Head of caudate nucleus (tissue), 42 donors: ENCODE results near the gene MAP10.
"Not testable (repeated sequence)": the region's sequence is repeated elsewhere in the genome, so short reads cannot be mapped to it uniquely, and the experiment has no call there.

ENCODE experiments used
- DNase-seq, 42 donors: peaks; one replicate each; pipeline versions ENCODE4 v3.0.0 to v3.0.0-alpha.2; 2020 to 2021; ENCODE audit warnings: mixed read lengths in 7 of 42
- intact Hi-C: fragments of 100-400 bp; cut with DNase I; formaldehyde crosslinking; loops from one replicate; pipeline ENCODE4 v1.15.0; 2022

MAP10 gene, protein sequence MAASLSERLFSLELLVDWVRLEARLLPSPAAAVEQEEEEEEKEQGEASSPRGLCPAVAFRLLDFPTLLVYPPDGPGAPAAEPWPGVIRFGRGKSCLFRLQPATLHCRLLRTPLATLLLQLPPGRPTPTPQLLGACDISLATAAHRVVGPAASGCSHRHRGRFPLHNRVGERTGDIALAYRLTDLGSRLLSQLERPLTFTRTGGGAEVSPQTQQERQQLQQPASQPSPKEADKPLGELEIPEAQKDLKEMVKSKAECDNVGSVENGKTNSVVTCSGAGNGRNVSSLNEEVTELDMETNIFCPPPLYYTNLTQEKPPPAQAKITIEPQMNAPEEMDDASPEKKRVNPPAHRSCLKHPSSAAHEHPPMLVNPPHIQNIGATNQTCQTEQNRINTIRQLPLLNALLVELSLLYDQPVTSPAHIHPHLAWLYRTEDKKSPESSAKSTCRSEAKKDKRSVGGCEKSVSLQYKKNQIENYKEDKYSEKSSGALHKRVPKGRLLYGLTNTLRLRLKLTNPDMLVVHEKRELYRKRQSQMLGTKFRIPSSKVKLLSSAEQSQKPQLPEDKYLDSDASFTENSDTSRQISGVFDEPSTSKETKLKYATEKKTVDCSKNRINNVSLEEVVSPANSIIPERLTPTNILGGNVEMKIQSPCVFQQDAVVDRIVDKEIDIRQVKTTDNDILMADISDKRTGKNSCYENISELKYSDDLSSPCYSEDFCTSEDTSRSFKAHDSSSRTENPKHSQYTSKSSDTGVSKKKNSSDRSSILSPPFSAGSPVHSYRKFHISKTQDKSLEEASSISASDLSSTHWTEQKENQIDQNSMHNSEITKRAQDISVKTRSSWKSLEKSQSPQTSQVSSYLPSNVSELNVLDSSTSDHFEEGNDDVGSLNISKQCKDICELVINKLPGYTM

DNA sequence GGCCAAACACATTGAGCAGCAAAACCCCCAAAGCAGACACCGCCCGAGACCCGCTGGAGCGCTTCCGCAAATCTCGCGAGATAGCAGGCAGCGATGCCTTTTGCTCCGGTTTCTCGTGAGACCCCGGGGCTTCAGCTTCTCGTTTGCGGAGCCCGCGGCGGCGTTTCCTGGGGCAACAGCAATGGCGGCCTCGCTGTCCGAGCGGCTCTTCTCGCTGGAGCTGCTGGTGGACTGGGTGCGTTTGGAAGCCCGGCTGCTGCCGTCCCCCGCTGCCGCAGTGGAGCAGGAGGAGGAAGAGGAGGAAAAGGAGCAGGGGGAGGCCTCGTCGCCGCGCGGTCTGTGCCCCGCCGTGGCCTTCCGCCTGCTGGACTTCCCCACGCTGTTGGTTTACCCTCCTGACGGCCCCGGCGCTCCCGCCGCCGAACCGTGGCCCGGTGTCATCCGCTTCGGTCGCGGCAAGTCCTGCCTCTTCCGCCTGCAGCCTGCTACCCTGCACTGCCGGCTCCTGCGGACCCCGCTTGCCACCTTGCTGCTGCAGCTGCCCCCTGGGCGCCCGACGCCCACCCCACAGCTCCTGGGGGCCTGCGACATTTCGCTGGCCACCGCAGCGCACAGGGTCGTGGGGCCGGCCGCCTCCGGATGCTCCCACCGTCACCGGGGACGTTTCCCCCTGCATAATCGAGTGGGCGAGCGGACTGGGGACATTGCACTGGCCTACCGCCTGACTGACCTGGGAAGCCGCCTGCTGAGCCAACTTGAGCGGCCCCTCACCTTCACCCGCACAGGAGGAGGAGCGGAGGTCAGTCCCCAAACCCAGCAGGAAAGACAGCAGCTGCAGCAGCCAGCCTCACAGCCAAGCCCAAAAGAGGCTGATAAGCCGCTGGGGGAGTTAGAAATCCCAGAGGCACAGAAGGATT lies at the start of gene MAP10:
Gene MAP10, plus strand, starts transcription at position 148 of the 917 bp plus-strand sequence. Its CDS starts 34 bp downstream, at position 182.
- DNase-seq, result peak; percentile 45 to 88 (median 76)
- intact Hi-C loops, result loop anchor here (5.0 kb wide), 1 partner anchor 173 kb away; the partner anchor contains the start of gene SIPA1L2

DNA sequence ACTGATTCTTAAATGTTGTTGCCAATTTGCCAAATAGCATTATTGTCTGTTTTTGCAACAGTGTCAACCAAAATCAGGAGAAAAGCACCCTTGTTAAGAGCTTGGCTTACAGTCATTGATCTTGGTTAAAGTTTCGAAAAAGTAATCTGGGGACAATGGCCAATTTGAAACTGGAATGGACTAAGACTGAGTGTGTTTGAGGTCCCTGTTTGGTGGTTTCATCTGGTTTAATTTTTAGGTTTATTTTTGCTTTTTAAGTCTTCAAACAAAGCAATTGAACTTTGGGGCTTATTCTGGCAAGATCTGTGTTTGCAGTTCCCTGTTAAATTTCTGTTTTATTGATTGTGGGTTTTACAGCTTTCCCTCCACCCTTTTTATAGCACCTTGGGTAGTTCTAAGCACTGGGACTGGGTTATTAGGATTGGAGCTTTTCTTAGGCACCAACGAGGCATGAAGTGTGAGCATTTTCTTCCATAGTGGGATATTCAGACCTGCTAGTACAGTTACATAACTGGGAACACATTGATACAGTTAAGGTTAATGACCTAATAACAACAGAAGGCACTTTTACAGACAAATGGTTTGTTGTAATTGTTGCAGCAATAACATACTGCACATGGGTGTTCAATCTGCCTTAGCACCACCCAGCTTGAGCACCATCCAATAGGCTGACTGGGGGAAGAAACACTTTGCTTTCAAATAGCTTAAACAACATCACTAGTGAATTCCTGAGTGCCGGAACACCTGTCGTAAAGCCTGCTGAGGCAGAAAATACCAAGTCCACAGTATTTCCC lies 40.6 kb upstream of the MAP10 start:
- no peak for DNase-seq
- intact Hi-C loops, result no loop called here

DNA sequence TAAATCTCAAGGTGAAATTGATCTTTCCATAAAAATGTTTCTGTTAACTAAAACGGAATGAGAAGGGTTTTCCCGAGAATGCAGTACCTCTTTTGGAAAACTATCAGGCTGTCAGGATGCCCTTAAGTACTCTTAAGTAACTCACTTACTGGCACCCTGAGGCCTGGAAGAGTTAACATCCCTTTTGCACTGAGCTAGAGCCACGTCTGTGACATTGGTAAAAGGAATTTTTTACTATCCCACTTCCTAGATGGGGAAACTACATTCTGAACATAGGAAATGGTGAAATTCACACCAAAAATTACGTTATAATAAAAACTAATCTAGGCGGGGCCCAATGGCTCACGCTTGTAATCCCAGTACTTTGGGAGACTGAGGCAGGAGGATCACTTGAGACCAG lies 39.7 kb upstream of the MAP10 start:
- no peak for DNase-seq
- intact Hi-C loops, result no loop called here

DNA sequence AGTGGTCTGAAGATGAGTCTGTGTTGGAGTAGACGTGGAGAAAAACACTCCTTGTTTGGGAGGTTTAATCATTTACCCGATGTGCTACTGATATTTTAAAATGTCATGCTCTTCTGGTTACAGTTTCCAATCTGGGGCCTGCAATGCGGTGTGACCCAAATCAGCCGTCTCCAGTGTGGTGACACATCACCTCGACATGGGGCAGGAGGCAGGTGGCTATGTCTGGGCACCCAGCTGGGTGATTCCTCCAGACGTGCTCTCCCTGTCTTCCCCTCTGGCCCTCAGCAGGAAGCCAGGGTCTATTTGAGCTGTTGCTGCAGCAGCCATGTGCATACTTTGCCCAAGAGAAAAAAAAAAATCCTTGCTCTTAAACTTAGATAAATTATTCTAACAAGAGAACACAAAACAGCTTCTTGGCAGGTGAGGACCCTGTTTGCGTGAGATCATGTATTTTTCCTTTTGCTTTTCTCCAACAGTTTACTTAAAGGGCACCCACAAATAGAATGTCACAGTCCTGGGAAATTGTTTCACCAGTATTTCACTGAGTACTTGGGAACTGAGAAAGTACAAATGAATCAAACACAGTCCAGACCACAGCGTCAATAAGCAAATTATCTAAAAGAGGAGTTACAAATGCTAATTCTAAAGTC lies 38.9 kb upstream of the MAP10 start:
- intact Hi-C loops, result no loop called here
- DNase-seq, result no peak

DNA sequence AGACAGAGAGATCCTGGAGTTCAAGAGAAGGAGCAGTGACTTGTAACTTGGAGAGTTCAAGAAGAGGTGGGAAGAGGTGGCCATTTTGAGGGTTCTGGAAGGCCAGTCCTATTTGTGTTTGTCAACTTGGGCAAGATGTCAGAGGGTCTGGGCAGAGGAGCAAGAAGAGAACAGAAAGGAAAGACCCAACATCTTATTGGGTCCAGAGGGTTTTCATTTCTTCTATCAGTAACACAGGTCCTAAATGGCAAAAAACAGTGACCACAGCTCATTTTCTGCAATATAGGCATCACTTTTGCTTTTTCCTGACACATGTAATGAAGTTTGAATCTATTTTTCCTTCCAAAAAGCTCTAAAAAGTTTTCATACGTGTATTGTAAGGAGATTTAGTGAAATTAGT lies 38.3 kb upstream of the MAP10 start:
- intact Hi-C loops, result no loop called here
- DNase-seq, result no peak

DNA sequence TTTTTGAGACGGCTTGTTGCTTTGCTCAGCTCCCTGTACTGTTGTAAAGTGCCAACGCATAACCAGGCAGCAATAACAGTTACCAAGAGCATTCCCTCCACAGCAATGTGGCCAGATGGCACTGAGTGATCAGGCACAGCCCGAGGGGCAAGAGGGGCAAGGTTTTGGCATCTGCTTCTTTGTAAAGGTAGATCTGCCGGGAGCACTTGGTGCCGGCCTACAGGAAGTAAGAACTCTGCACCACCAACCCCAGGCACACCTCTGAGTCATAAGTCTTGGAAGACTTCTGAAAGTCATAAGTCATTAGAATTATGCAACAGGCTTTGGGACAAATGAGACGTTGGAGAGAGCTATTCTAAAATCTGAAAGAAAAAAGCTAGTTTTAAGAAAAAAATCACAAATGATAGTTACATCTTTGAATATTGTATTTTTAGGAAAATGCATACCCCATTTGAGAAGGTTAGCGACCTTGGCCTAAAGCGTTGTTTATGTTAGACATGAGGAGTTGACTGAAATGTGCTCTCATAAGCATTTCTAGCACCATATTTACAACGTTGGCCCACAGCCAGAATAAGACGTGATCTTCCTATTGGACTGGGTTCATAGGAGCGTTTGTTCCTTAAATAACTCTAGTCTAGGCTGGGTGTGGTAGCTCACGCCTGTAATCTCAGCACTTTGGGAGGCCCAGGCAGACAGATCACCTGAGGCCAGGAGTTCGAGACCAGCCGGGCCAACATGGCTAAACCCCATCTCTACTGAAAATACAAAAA lies 37.7 kb upstream of the MAP10 start:
- DNase-seq, result peak in 11 of 42 donors; percentile 3 to 45 (median 12)
- intact Hi-C loops, result no loop called here

DNA sequence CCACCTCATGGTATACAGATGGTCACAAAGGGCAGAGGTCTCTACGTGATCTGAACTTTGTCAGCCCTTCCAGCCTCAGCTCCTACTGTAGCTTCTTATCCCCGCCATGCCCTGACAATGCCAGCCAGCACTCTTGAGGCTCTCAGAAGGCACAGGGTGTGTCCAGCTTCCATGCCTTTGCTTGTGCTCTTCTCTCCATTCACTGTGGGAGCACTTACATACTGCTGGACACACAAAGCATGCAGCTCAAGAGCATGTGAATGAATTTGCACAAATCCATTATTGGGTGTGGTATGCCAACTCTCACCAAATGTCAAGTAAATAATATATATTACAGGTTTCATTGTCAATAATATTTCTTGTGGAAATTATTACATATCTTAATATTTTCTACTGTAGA lies 36.4 kb upstream of the MAP10 start:
- no peak for DNase-seq
- intact Hi-C loops, result no loop called here

DNA sequence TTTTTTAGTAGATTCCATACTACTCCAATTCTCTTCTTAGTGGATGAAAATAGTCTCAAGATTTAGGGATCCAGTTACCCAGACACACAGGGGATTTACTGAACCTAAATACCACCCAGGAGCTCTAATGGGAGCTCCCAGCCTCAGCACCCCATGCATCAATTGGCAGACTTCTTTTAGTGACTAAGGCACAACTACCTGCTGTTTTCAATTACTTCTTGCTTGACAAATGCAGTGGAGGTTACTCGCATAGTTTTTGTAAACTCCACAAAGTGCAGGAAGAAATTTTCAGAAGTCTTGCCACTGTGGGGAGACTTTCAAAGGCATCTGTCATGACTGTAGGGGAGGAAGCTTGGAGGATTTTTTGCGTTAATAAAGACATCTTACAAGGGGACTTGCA lies 35.5 kb upstream of the MAP10 start:
- no peak for DNase-seq
- intact Hi-C loops, result no loop called here

DNA sequence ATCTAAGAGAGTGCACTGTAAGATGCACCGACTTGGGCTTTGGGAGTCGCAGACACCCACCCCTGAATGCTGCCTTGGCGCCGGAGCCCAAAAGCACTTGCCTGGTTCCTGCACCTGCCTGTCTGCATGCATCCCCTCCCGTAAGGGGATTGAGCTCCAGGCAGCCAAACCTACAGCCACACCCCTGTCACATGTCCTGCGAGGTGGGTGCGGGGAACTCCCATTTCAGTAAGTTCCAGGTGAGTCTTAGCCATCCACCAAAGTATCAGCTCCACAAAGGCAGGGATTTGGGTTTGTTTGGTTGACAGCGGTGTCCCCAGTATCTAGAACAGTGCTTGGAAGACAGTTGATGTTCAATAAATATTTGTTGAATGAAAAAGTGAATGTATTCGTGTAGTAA lies 31.5 kb upstream of the MAP10 start:
- no peak for DNase-seq
- intact Hi-C loops, result no loop called here

DNA sequence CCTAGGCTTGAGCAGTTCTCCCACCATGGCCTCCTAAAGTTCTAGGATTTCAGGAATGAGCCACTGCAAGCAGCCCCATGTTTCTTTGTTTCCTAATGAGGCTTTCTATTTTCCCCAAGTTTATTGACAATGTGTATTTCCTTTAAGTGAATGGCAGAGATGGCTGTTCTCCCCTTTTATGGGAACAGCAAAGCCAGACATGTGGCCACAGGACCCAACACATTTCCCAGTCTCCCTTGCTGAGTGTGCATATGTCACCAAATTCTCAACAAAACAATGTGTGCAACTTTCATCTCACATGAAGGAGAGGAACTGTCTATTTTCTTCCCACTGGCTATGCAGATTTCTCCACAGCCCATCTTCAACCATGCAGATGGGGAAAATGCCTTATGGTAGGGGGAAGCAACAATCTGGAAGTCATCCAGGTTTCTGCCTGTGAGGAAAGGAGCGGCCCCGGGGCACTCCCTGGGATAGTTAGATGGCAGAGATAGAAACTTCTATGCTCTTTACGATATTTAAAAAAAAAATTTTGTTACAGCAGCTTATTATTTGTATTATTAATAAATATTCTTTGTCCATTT lies 28.6 kb upstream of the MAP10 start:
- intact Hi-C loops, result no loop called here
- no peak for DNase-seq

DNA sequence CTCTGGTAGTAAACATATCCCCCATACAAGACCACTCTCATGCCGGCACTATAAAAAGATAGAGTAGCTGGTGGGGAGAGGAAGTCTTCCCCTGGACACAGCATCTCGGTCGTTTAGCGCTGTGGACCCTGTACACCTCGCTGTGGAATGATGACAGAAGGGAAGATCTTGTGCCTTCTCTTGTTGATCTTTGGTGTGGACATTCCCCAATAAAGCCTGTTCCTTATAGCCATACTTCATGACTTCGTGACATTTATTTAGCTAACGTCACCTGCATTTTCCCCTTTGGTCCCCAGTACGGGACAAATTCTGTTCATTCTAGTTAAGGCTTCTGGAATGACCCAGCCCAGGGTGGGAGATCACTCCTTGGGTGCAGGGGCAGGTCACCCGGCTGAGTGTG lies 24.9 kb upstream of the MAP10 start:
- DNase-seq, result no peak
- intact Hi-C loops, result no loop called here

DNA sequence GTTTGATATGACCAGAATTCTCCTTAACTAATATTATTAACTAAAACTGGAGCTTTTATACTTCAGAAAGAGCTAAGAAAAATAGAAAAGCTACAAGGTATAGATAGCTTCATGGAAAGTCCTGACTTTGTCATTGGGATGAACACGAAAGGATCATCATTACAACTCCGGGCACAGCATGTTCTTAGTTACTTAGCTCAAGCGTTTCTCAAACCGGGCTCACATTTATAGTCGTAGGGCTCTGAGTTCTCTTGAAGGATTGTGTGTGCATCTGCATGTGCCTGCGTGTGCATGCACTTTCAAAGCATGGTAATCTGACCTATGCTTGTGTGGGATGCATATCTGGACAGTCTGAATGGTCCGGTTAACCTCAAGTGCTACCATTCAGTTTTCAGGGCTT lies 20.4 kb upstream of the MAP10 start:
- intact Hi-C loops, result no loop called here
- no peak for DNase-seq

DNA sequence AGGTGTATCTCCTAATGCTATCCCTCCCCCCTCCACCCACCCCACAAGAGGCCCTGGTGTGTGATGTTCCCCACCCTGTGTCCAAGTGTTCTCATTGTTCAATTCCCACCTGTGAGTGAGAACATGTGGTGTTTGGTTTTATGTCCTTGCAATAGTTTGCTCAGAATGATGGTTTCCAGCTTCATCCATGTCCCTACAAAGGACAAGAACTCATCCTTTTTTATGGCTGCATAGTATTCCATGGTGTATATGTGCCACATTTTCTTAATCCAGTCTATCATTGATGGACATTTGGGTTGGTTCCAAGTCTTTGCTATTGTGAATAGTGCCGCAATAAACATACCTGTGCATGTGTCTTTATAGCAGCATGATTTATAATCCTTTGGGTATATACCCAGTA lies 19.6 kb upstream of the MAP10 start:
- DNase-seq, intact Hi-C loops: not testable (repeated sequence)

DNA sequence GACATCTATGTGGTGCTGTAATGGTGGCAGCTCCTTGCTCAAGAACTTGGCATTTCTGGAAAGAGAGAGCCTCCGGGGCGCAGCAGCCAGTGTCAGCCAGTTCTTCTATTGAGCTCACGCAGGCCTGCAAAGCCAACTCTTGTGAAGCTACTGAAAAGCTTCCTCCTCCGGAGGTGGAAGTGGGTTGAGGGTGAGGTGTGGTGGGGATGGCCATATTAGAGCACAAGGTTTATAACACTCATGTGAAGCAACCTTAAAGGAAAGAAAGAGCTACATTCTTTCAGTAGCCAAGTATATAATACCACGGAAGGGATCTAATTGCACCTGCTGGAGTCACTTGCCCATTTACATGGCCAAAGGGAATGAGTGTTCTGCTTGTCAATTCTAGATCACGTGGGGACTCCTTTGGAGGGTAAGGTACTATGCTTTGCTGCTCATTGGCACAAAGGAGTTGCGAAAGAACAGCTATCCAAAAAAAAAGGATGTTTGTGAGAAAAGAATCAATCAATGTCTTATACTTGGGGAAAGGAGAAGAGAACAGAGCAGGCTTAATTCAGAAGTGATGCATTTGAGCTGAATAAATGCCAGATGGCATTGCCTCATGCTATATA lies 18.3 kb upstream of the MAP10 start:
- intact Hi-C loops, result no loop called here
- no peak for DNase-seq

DNA sequence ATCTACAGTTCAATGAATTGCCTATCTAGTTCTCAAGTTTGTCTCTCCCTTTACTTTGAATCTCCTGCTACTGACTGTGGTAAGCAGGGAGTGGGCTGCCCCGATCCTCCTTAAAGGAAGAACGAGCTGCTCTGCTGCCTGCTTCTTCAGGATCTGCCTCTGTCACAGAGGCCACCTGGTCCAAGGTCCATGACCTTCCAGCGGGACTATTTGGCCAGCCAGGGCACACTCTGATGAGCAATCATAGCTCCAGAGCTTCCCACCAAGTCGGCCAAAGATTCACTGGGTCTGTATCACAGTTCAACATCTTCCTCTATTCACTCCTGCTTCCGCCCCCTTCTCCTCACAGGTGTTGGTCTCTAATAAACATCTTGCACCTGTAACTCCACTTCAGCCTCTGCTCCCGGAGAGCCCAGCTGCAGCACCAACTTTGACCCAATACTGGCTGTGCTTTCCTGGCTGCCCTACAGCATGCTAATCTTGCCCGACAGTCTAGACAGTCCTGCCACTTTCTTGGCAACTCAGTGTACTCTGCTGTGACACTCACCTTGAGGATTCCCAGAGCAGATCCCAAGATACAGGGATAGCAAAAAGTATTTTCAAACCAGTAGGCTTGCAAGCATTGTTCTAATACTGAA lies 16.9 kb upstream of the MAP10 start:
- no peak for DNase-seq
- intact Hi-C loops, result no loop called here

DNA sequence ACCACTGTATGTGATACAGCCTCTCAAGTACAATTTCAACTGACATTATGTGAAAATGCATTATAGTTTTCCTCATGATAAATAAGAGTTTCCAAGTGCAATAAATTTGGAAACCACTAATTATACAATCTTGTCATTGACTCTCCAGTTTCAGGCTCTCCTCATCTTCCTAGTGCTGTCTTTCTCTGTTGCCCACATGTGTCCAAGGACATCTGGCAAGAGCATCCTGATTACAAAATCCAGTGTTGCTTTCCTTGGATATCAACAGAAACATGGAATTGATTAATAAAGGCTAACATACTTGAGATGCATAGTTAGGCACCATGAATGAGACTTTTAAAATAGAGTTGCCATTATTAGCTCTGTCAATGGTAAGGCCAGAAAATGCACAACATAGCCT lies 15.6 kb upstream of the MAP10 start:
- intact Hi-C loops, result no loop called here

More for the DNA sequence above, 15.6 kb upstream of the MAP10 start:
- no peak for DNase-seq
